ENCODE data around the gene ANO9.
A peak's percentile ranks its signal among the peaks of the same experiment; 100 is the strongest.

The ANO9 gene

GRCh38 chr11:368414-369335 lies 73.1 kb downstream of the ANO9 start:
- peak; percentile 73 for DNase-seq (ENCODE audit: low spot score)

- DNase-seq (ENCODE audit: low spot score): peak; percentile 27
These were observed 73.8 kb downstream of the ANO9 start for GRCh38 chr11:367956-368413.
